ENCODE measurements around the gene SDK2.
A peak's percentile ranks its signal among the peaks of the same experiment; 100 is the strongest.

The SDK2 gene

DNA sequence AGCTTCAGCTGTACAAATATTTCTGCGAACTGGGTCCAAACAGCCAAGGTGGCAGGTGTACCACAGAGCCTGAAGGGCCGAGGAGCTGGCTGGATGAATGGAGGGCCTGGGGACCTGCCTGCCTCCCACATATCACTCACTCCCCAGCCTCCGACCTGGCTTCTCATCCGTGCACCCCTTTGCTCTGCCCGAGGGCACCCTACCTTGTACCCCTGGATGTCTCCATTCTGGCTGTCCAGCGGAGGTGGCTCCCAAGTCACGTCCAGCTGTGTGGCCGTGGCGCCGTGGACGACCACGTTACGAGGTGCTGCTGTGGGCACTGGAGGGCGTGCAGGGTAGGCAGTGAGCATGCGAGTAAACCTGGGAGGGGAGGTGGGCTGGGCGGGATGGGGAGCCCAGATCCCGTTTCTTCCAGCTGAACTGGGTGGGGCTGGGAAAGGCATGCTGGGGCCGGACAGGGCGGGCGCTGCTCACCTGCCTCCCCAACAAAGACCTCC lies 265.2 kb downstream of the SDK2 start:
- DNase-seq, result no peak

DNA sequence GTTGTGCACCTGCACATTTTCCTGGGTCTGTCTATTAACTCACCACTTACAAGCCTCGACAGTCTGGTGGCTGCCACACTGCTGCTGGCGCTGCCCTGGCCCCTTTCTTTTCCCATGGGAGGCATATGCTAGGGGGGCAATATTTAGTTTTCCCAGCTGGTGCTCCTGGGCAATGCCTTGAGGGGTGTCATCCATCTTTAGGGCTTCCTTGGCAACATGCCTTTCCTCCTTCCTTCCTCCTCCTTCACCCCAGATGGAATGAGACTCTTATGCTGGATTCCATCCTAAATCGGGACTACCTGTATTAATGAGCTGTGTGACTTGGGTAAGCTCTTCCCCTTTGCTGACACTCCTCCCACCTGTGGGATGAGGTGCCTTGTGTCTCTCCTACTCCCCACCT lies 267.6 kb downstream of the SDK2 start:
- no peak for DNase-seq

DNA sequence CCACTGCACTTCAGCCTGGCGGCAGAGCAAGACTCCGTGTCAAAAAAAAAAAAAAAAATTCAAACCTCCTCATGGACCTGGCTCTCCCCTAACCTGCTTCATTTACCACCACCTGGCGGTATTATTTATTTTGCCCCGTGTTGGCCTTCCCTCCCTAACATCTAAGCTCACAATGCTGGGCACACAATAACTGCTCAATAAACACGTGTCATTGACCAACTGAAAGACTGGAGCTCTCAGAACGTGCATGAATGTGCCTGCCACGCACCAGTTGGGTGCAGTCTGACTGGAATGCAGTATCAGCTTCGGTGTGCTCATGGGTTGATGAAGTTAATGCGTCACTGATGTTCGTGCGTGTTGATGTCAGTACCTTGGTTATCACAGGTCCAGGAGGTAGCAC lies 268.1 kb downstream of the SDK2 start:
- DNase-seq, result no peak

DNA sequence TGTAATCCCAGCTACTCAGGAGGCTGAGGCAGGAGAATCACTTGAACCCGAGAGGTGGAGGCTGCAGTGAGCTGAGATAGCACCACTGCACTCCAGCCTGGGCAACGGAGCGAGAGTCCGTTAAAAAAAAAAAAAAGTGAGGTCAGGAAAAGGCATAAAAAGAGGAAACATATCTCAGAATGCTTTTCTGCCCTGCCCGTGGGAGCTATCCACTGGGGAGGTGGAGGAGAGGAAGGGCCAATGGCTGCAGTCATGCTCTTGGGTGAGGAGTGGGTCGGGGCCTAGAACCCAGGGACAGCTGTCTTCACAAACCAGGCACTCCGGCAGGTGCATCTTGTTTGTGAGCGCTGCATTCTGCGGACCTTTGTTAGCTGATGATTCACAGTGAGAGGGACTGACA lies 272.4 kb downstream of the SDK2 start:
- peak; percentile 32 for DNase-seq

DNA sequence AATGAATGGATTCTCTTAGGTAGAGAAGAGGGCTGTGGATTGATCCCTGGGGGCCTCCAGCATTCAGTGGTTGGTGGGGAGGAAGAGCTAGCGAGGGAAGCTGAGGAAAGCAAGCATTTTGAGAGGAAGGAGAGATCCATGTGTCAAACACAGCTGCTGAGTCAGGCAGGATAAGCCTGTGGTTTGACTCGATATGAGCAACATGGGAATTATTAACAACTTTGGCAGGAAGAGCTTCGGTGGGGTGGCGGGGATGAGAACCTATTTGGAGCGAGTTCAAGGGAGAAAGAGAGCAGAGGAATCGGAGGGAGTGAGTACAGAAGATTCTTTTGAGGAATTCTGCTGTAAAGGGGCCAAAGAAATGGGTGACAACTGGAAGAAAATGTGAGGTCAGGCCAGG lies 273.0 kb downstream of the SDK2 start:
- DNase-seq, result peak; percentile 8

DNA sequence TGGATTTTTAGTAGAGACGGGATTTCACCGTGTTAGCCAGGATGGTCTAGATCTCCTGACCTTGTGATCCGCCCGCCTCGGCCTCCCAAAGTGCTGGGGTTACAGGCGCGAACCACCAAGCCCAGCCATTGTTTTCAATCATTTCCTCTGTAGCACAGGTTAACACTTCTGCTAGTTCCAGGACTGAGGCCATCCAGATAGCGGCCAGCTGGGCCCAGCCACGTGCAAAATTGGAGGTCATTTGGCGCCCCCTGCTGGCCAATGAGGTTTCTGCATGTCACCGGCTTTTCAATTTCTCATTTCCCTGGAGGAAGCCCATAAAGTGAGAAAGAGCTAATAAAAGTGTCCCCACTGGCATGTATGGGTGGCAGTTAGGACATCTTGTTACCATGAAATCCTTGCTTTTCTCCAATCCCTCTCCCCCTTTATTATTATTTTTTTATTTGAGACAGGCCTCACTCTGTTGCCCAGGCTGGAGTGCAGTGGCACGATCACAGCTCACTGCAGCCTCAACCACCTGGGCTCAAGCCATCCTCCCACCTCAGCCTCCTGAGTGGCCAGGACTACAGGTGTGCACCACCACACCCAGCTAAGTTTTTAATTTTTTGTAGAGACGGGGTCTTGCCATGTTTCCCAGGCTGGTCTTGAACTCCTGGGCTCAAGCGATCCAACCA lies 274.3 kb downstream of the SDK2 start:
- peak; percentile 90 for DNase-seq

DNA sequence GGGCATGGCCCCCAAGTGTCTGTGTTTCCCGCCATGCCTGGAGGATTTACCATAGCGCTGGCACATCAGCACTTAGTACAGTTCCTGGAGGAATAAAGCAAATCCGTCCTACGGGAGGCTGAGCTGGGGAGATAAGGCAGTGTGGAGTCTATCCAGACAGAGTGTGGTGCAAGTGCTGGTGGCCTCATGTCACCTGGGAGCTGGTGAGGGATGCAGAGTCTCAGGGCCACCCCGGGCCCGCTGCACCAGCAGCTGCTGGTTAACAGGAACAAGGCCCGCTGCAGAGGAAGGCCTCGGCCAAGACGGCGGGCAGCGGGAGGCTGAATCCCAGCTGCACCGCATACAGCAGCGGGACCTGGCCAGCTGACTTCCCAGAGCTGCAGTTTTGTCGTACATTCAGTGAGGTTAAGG lies 275.1 kb downstream of the SDK2 start:
- DNase-seq, result no peak

DNA sequence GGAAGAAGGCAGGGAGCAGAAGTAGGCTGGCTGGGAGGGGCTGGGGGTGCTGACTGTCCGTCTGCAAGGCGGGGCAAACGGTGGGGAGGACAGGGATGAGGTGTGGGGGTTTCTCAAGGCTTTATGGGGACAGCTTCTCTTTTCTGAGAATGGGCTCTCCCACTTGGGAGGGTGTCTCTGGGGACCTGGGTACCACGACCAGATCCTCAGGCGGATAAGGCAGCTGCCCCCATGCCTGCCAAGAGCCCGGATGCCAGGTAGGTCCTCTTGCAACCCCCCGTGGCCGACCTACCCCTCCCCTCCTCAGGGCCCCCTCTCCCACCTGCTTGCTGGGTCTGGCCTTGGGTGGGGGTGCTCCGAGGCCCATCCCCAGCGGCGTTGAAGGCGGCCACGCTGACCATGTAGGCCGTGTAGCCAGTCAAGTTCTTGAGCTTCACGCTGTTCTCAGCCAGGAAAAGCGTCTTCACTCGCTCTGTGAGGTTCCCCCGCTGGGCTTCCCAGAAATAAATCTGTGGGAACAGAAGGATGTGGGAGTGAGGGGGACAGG lies 276.1 kb downstream of the SDK2 start:
- no peak for DNase-seq

DNA sequence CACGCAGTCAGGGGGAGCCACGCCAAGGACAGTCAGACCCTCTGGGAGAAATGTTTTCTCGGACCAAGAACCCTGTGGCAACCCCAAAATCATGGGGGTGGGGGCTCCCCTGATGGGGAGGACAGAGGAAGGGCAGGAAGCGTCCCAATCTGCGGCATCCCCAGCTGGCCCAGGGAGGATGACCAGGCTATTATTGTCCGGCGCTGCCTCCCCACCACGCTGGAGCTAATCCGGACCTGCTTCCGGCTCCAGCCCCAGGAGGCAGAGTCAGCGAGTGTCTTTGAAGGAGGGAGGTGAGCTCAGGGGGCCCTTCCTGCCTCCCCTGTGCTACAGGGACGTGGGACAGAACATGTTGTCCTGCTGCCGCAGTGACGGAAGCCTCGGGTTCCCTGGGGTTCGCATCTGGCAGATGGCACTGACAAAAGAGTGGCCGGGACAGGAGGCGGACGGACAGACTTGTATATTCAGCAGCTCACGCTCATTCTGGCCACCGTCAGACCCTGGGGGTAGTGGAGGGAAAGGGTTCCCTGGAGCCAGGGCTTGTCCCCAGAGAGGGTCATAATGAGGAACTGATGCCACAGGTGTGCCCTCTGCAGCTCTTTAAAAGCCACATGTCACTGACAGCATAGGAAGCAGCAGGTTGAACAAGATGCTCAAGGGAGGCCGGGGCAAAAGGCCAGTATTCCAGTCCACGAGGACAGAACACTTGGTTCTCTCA lies 278.2 kb downstream of the SDK2 start:
- no peak for DNase-seq

DNA sequence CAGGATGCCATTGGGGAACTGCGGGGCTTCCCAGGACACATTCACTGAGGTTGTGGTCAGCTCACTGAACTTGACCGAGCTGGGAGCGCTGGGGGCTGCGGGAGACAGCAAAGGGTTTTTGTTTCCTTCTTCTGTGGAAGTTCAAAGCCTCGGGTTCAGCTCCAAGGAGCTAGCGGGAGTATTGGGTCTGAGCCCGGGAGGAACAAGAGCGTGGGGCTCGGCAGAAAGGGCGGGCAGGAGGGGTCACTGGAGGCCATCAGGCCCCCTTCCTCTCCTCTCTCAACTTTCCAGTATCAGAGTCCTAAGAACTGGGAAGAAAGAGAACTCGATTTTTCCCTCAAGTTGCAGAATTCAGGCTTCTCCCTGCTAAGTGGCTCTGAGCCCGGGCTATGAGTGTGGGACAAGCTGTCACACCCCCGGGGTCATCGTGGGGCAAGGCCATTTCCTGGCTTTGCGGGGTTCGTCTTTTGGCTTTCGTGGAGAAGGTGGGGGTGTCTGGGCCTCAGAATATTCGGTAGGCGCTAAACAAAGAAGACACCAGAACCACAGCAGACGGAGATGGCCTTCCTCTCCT lies 278.9 kb downstream of the SDK2 start:
- DNase-seq, result no peak

DNA sequence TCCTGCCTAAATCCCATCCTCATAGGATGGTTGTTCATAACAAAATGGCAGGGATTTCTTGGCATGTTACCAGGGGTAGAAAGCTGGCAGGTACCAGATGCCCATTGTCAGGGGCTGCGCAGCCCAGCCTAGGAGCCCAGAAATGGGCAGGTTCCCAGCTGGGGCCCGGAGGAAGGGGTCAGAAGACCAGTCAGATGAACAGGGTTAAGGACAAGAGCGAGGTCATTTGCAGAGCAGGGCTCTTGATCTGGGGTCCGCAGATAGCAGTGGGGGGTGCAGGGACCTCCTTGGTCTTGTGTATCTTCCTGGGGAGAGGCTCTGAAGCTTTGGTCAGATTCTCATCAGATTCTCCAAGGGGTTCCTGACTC lies 280.1 kb downstream of the SDK2 start:
- DNase-seq, result no peak

DNA sequence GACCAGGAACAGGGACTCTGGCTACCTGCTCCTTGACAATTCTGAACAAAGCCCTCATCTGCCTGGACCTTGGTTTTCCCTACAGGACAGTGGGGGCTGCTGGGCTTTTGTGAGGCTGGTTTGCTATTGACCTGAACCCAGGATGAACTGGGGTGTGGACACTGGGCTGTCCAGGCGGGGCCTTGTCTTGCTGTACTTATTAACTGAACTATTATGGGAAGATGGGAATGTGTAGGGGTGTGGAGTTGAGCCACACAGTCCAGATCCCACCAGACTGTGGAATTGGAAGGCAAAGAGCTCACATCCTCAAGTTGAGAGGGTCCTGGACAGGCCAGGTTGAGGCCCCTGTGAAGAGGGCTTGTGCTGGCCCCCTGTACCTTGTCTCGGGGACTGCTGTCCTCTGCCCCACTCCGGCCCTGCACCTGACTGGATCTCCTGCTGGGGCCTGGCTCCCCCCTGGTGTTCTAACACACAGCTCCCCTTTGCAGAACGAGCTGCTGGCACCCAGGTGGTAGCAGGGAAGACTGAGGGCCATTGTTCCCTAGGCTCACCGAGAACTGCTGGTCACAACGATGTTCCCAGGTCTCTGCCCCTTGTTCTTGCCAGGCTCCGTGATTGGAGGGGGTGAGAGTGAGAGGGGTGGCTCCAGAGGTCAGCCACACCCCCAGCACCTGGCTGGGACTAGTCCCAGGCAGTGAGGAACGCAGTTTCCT lies 280.6 kb downstream of the SDK2 start:
- DNase-seq, result no peak

DNA sequence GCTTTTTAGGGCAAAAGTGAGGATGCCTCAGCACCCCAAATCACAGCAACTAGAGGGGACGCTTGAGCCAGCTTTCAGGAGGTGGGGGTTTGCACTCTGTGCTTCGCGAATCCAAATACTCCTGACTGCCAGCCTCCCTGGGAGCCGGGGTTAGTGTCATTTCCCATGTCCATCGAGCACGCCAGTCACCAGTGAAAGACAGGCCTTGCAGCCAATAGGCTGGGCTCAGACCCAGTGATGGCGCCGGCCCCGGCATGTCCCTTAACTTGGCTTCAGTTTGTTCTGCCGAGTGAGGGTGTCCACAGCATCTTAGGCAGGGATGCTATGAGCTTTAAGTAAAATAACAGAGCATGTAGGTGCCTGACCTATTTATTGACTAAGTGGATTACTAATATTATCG lies 281.5 kb downstream of the SDK2 start:
- no peak for DNase-seq

DNA sequence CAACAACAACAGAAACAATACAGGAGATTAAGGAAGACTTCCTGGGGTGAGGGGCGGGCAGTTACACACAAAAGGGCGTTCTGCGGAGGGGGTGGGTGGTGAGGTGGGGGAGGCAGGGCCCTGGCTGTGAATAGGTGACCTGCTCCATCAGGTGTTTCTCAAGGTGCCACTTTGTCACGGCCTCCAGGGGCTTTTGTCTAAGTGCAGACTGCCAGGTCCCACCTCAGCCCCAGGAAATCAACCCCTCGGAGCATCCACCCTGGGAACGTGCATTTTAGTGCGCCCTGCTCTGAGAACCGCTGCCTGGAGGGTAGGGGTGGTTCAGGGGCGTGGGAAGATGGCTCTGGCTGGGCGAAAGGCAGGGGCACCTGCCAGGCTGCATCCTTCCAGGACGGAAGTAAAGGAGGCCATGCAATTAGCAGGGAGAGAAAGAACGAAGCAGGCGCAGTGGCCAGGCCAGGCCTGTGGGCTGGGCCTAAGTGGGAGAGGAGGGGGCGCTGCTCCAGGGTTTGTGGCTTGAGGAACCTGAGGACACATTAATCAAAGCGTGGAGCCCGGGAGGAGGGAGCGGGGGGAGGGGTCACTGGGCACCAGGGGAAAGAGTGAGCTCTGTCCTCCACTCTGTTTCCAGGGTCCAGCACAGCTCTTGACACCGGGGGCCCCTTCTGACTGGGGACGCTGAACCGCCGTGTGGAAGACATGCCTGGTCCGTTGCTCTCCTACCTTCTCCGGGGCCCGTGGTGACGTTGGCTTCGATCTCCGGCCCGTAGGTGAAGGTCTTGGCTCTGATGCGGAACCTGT lies 283.1 kb downstream of the SDK2 start:
- no peak for DNase-seq

DNA sequence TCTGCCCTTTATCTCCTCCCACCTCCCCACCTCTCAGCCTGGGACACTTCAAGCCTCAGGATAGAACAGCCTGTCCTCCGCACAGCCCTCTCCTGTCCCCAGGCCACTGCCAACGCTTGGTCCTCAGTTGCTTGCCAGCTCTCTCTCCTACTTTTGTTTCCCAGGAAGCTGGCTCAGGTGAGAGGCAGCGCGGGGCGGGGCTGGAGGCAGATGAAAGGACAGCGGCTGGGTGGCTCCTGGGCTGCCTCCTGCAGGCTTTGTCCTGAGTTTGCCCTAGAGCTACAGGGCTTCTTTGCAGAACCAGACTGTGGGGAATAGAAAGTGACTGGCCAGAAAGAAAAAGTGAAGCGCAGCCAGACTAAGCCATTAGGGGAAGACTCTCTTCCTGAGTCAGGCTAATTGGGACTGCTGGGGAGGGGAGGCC lies 284.2 kb downstream of the SDK2 start:
- DNase-seq, result no peak

DNA sequence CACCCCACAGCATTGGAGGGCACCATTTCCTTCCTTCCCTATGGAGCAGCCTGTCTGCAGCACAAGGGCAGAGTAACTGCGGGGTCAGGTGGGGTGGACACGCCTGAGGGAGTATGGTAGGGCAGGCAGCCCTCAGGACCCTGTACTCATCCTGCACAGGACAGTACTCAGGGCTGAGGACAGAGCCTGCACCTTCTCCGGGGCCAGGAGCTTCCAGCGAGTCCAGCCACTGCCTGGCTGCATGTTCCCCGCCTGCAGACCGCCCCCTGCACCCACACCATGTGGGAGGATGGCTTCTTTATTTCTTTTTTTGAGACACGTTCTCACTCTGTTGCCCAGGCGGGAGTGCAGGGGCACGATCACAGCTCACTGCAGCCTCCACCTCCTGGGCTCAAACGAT lies 284.9 kb downstream of the SDK2 start:
- DNase-seq, result no peak

DNA sequence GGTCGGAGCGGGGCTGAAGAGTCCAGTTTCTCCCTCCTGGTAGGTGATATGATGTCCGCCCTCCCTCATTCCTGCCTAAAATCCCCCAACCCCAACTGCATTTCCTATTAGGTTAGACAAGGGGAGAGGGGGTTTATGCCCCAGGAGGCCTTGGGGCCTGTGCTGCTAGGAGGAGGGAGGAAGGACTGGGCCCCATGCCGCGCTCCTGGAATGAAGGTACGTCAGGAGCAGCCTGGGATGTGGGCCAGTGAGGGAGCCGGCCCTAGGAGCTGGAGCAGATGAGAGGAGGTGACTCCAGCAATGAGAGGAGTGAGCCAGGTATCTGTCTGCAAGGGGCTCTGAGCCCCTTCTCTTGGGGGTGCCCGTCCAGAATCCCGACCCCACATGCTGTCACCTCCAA lies 285.6 kb downstream of the SDK2 start:
- DNase-seq, result no peak

DNA sequence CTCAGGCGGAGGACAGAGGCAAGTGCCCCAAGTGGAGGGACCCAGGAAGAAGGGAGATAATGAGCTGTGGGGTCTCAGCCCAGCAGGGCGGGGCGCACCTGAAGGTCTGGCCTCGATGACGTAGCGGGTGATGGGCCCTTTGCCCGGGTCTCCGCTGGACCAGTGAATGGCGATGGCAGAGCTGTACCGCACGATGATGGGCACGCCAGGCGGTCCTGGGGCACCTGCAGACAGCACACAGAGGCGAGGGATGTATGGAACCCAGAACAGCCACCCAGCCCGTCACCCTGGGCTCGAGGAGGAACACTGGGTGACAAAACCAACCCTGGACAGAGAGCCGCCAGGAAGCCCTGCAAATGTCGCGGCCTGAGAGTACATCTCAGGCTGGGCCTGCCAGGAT lies 286.3 kb downstream of the SDK2 start:
- DNase-seq, result no peak

DNA sequence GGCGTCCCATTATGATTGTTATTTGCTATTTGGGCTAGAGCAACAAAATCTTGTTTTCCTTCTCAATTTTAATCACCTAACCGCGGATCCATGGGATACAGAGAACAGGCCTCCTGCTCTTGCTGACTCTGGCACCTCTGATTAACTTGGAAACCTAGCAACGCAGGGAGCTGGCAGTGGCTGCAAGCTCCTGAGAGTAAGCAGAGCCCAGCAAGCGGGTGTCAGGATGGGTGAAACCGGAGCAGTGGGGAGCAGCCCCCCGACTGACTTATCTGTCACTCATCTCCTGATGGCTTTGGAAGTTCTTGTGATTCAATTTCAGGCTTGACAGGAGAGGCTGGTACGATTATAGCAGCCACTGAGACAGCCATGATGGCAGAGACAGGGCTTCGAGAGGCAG lies 286.9 kb downstream of the SDK2 start:
- DNase-seq, result no peak

DNA sequence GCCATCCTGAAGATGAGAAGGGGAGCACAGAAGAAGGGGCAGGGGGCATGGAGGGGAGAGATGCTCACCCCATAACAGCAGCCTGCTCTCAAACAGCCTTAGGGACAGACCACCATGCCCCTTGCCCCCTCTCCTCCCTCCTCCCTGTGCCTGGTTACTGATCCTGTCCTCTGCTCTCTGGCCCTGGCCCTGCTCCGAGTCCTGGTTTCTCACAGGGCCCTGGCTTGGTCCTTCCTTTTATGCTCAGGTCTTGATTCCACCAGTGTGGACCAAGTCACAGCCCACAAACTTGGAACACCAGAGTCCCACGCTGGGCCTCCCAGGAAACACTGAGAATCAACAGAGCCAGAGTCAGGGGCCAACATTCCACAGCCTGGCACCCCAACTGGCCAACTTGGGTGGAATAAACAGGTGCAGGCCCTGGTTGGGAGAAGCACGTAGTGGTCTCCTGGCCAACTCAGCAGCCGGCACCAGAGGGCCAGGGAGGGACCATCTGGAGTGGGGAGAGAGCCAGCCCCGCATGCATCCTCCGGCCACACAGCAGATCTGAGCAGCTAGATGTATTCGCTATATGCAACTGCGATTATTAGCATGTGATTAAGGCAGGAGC lies 287.6 kb downstream of the SDK2 start:
- DNase-seq, result no peak

DNA sequence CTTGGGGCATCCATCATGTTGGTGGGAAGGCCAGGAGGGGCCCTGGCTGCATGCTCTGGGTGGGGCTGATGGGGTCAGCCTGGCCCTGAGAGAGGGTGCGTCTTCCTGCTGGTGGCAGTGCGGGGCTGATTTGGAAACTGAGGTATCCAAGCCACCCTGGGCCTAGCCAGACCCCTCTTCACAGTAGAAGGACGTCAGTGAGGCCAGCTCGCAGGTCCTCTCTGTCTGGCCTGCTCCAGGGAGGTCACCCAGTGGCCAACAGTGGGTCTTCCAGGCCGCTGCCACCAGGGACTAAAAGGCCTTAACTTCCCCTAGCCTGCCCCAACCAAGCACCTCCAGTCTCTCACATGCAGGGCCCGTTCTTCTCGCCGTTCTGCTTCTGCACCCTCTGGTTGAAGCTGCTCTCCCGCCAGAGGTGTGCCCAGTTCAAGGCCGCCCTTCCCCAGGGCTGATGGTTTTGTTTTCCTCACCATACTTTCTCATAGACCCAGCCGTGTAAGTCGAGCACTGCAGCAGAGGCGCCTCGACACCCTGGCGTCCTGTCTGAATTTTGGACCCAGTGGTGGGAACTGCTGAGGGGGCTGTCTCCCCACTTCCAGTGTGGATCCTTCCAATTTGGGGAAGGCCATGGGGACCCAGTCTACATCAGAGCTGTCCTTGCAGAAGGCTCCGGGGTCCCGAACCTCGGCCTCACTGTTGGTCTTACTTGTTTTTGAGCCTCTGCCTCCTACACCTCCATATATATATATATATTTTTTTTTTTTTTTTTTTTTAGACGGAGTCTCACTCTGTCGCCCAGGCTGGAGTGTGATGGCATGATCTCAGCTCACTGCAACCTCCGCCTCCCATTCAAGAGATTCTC lies 289.6 kb downstream of the SDK2 start:
- DNase-seq, result no peak

All from hematopoietic multipotent progenitor cell treated with erythropoietin and hydrocortisone succinate and interleukin-3 and kit ligand, for 4 days (in vitro differentiated cells).